K562 (cell line): Measurements from ENCODE around the gene ARID3A. TPM values are rescaled to one million over a fixed set of nuclear protein-coding genes. Genes with fewer than 3 reads are reported as not detected.
A peak's percentile ranks its signal among the peaks of the same experiment; 100 is the strongest.

ENCODE experiments used
- ATAC-seq: fragments of 200-7000 bp; cut with Tn5 transposase; 3 replicates; pipeline ENCODE4 v1.9.1; 2020; ENCODE audit warnings: moderate library complexity
- BruUV-seq: library from RNA; stranded (reverse); fragments of 400-500 nt; replicated peaks from 2 replicates; lab custom pipeline; 2021; lab: Mats Ljungman, UMichigan
- CTCF ChIA-PET: fragments of 300-600 bp; formaldehyde crosslinking; extraction: SDS; loops from one replicate; lab custom pipeline; 2021; ENCODE audit warnings: low intra/inter-chr PET ratio; lab: Yijun Ruan, JAX
- POLR2A ChIA-PET: fragments of 300-600, 350-650 bp; sonication (Branson Sonifier 250); formaldehyde crosslinking; extraction: SDS; loops from one replicate; lab custom pipeline; 2021; ENCODE audit warnings: antibody characterized with exemption, inconsistent platforms; lab: Yijun Ruan, JAX
- DNase-seq, 4 experiments: peaks; one replicate each; pipeline versions ENCODE4 v3.0.0 to v3.0.0-alpha.2; 2011 to 2018; ENCODE audit warnings: low spot score in 3 of 4, mixed read lengths in 3 of 4; ENCODE audit errors: extremely low read depth in 1 of 4
- FAIRE-seq: peaks from 2 replicates; lab custom pipeline; 2011; peaks lifted over from hg19 to GRCh38; lab: Jason Lieb, UNC
- H2AFZ ChIP-seq: 2 replicates; pipeline ENCODE4 v1.6.0; 2011; ENCODE audit warnings: low read depth, low read length, control low read depth, inconsistent platforms
- H3K27ac ChIP-seq: fragments of 200-600 bp; 3 replicates; pipeline ENCODE4 v1.8.0; 2011; ENCODE audit warnings: low read depth, mild to moderate bottlenecking, control low read depth, inconsistent platforms, low read length, moderate library complexity, mixed read lengths; ENCODE audit errors: extremely low read depth
- H3K27me3 ChIP-seq, 2 experiments: fragments of 300-600 bp in 1 of 2; 2 replicates in 1 of 2; 3 replicates in 1 of 2; pipeline versions ENCODE4 v1.6.0 to v1.8.0; 2011; ENCODE audit warnings: inconsistent platforms in 2 of 2, low read length in 2 of 2, mild to moderate bottlenecking in 1 of 2, mixed read lengths in 1 of 2, moderate library complexity in 1 of 2; ENCODE audit not compliant: control insufficient read depth in 2 of 2, insufficient read depth in 2 of 2
- H3K36me3 ChIP-seq: fragments of 300-600 bp; 3 replicates; pipeline ENCODE4 v1.8.0; 2011; ENCODE audit warnings: mild to moderate bottlenecking, low read length, inconsistent platforms; ENCODE audit not compliant: control insufficient read depth, insufficient read depth
- H3K4me1 ChIP-seq, 2 experiments: fragments of 200-600 bp in 1 of 2; replicated peaks in 1 of 2; 2 replicates in 1 of 2; 3 replicates in 1 of 2; pipeline versions ENCODE4 v1.5.1 to v1.8.0; 2011; ENCODE audit warnings: inconsistent platforms in 2 of 2, low read length in 2 of 2, mild to moderate bottlenecking in 1 of 2, mixed read lengths in 1 of 2, moderate library complexity in 1 of 2; ENCODE audit not compliant: control insufficient read depth in 2 of 2, insufficient read depth in 2 of 2
- H3K4me2 ChIP-seq: 2 replicates; pipeline ENCODE4 v1.6.1; 2011; ENCODE audit warnings: low read length, control low read depth, inconsistent platforms, mixed read lengths; ENCODE audit not compliant: insufficient read depth
- H3K4me3 ChIP-seq: fragments of 200-600 bp; sonication (generic), shearing (Covaris generic); 2 replicates; pipeline ENCODE4 v1.5.1; 2016; ENCODE audit warnings: control low read depth, inconsistent platforms
- H3K79me2 ChIP-seq: fragments of 200-600 bp; 3 replicates; pipeline ENCODE4 v1.8.0; 2011; ENCODE audit warnings: low read length, inconsistent platforms; ENCODE audit not compliant: control insufficient read depth, insufficient read depth
- H3K9ac ChIP-seq, 2 experiments: 2 replicates each; pipeline versions ENCODE4 v1.6.0 to v1.6.1; 2011; ENCODE audit warnings: low read depth in 2 of 2, low read length in 2 of 2, control low read depth in 1 of 2, inconsistent platforms in 1 of 2, mild to moderate bottlenecking in 1 of 2, mixed read lengths in 1 of 2; ENCODE audit not compliant: insufficient read depth in 1 of 2
- H3K9me1 ChIP-seq: one replicate; pipeline ENCODE4 v1.6.0; 2011; ENCODE audit warnings: inconsistent platforms, mild to moderate bottlenecking, low read length, moderate library complexity; ENCODE audit not compliant: control insufficient read depth, insufficient read depth
- H3K9me3 ChIP-seq: replicated peaks from 2 replicates; pipeline ENCODE4 v1.5.1; 2011; ENCODE audit warnings: low read depth, low read length, inconsistent platforms; ENCODE audit not compliant: control insufficient read depth, insufficient read depth
- H4K20me1 ChIP-seq: replicated peaks from 2 replicates; pipeline ENCODE4 v1.6.1; 2011; ENCODE audit warnings: low read length, inconsistent platforms, mixed read lengths; ENCODE audit not compliant: control insufficient read depth, insufficient read depth
- CBX2 ChIP-seq: fragments of 200-600 bp; sonication (generic); IDR thresholded peaks from one replicate; pipeline ENCODE4 v1.6.1; 2012; ENCODE audit warnings: mild to moderate bottlenecking, low read length, inconsistent platforms; ENCODE audit not compliant: insufficient read depth, poor library complexity, severe bottlenecking
- CEBPZ ChIP-seq: fragments of 150-350 bp; IDR thresholded peaks from 2 replicates; pipeline ENCODE4 v1.6.1; 2014; ENCODE audit warnings: low read depth, mild to moderate bottlenecking, low read length, borderline replicate concordance
- CHD2 ChIP-seq: IDR thresholded peaks from 2 replicates; pipeline ENCODE4 v1.6.1; 2011; ENCODE audit warnings: low read depth, low read length
- EWSR1 ChIP-seq: fragments of 450-650 bp; IDR thresholded peaks from 2 replicates; pipeline ENCODE4 v1.6.1; 2018; ENCODE audit warnings: borderline replicate concordance, mild to moderate bottlenecking, low read depth, moderate library complexity; ENCODE audit not compliant: partially characterized antibody
- HMG20B ChIP-seq: fragments of 250-450 bp; sonication (Bioruptor Pico); IDR thresholded peaks from 2 replicates; pipeline ENCODE4 v1.5.0; 2021; ENCODE audit warnings: mild to moderate bottlenecking
- HMGN3 ChIP-seq: IDR thresholded peaks from 2 replicates; pipeline ENCODE4 v1.6.1; 2011; ENCODE audit warnings: borderline replicate concordance, low read depth, mild to moderate bottlenecking, mixed read lengths, low read length; ENCODE audit not compliant: insufficient read length; ENCODE audit errors: extremely low read depth
- PHF20 ChIP-seq: fragments of 450-650 bp; IDR thresholded peaks from 2 replicates; pipeline ENCODE4 v1.6.1; 2018; ENCODE audit not compliant: partially characterized antibody
- POLR2G ChIP-seq: fragments of 200-400 bp; formaldehyde crosslinking; IDR thresholded peaks from 2 replicates; pipeline ENCODE4 v1.6.1; 2017; ENCODE audit warnings: low read depth, mild to moderate bottlenecking, antibody characterized with exemption, low read length, moderate library complexity
- PPARD ChIP-seq: fragments of 250-450 bp; sonication (Bioruptor Pico); IDR thresholded peaks from 2 replicates; pipeline ENCODE4 v1.8.0; 2022; ENCODE audit warnings: inconsistent platforms, mild to moderate bottlenecking, moderate library complexity
- SIN3B ChIP-seq: fragments of 450-650 bp; IDR thresholded peaks from 2 replicates; pipeline ENCODE4 v1.6.1; 2017; ENCODE audit warnings: low read depth, mild to moderate bottlenecking, moderate library complexity
- SMAD4 ChIP-seq: fragments of 250-450 bp; sonication (Bioruptor Pico); conservative IDR thresholded peaks from 2 replicates; pipeline ENCODE4 v1.8.0; 2021; ENCODE audit warnings: inconsistent platforms, mild to moderate bottlenecking, moderate library complexity
- TAF7 ChIP-seq: fragments of 450-650 bp; IDR thresholded peaks from 2 replicates; pipeline ENCODE4 v1.6.1; 2016; ENCODE audit warnings: missing genetic modification characterization, missing compliant biosample characterization
- TCF7L2 ChIP-seq: fragments of 150-350 bp; IDR thresholded peaks from 2 replicates; pipeline ENCODE4 v1.6.1; 2016; ENCODE audit warnings: low read depth, mild to moderate bottlenecking, low read length, moderate library complexity
- U2AF2 ChIP-seq: fragments of 200-400 bp; formaldehyde crosslinking; optimal IDR thresholded peaks from 2 replicates; pipeline ENCODE3; 2017; ENCODE audit warnings: low read depth, mild to moderate bottlenecking, low read length
- ZBTB33 ChIP-seq: sonication (generic); formaldehyde crosslinking; IDR thresholded peaks from 2 replicates; pipeline ENCODE4 v1.8.1; 2023; ENCODE audit warnings: mild to moderate bottlenecking, missing genetic modification reagents
- ZC3H8 ChIP-seq: fragments of 450-650 bp; IDR thresholded peaks from 2 replicates; pipeline ENCODE4 v1.6.1; 2017
- ZNF668 ChIP-seq: fragments of 250-450 bp; sonication (Bioruptor Pico); IDR thresholded peaks from 2 replicates; pipeline ENCODE4 v1.8.0; 2022; ENCODE audit warnings: mild to moderate bottlenecking, inconsistent platforms
- WGBS: fragments of 100-300 bp; shearing (Covaris generic); methylation state at CpG from one replicate; pipeline ENCODE4 v1.1.6; 2016; ENCODE audit warnings: low coverage, mixed read lengths; ENCODE audit not compliant: insufficient coverage; ENCODE audit errors: missing lambda C conversion rate; 5-methylcytosine and 5-hydroxymethylcytosine counted together
- in situ Hi-C: fragments of 300-500 bp; cut with MboI; formaldehyde crosslinking; loops from 4 replicates; pipeline ENCODE4 v1.15.0; 2018; ENCODE audit warnings: inconsistent platforms, mixed read lengths
- intact Hi-C: fragments of 100-400 bp; cut with micrococcal nuclease; formaldehyde crosslinking; loops from 2 replicates; pipeline ENCODE4 v1.14.2; 2022
- polyA plus RNA-seq, 8 experiments: library from polyadenylated mRNA; depleted of rRNA in 4 of 8; stranded (reverse) in 5 of 8; unstranded in 3 of 8; fragments of >200 nt; fragmentation: Nextera tagmentation in 2 of 8; fragmentation: Illumina TruSeq in 1 of 8; extraction: Ambion mirVana in 2 of 8; extraction: Trizol in 1 of 8; gene quantifications; 2 replicates each; pipeline versions ENCODE4 v1.2.1 to v1.2.3, GENCODE V29; 2011 to 2014; ENCODE audit warnings: inconsistent platforms in 1 of 8, missing spikeins in 1 of 8
- total RNA-seq, 7 experiments: library from RNA; depleted of rRNA in 6 of 7; stranded (reverse); fragments of >200 nt in 6 of 7; fragmentation: Illumina TruSeq in 2 of 7; extraction: Trizol in 2 of 7; gene quantifications; 2 replicates each; pipeline versions ENCODE4 v1.2.1 to v1.2.3, GENCODE V29; 2011 to 2021; ENCODE audit warnings: low replicate concordance in 1 of 7

Gene ARID3A
- total and polyA plus RNA-seq, 9 of the 15 experiments (the other 6 are each of a cell fraction or from before 2014, with no cell fraction given) = 1.4 to 118 (median 31.2) TPM

- Histone ChIP-seq H3K9ac (no peak overlapping the region), H3K4me1 (peaks cover 0 to 78% of the 10 kb centered on the region in 2 experiments; a peak in 2 of 5 replicates), H3K4me2 (no peak overlapping the region), H3K9me3 (no peaks in the 10 kb centered on the region), H3K27me3 (no peaks in the 10 kb centered on the region), H3K36me3 (peaks cover 52% of the 10 kb centered on the region; the same call in 2 of the 3 replicates), H2AFZ (no peak overlapping the region), H3K4me3 (no peak overlapping the region), H4K20me1 (no peaks in the 10 kb centered on the region), H3K79me2 (peaks cover 12% of the 10 kb centered on the region; the same call in 2 of the 3 replicates), H3K27ac (no peak overlapping the region), H3K9me1 (no peaks in the 10 kb centered on the region)
- WGBS = 94% methylated on average over 23 of the region's 92 CpGs
- no peak for FAIRE-seq
- peak; percentile 10 for ATAC-seq
- in situ Hi-C loops = no loop called here
- DNase-seq = no peak
- BruUV-seq = no TSS peak
- intact Hi-C loops = no loop called here
- ChIA-PET POLR2A (interaction anchor here (1.7 kb wide), 1 partner anchor 10 kb away, joined by 7 read pairs; no protein-coding TSS in a partner anchor), CTCF (no interaction called here)
- no peak for TF ChIP-seq ZNF668 (CRISPR knock-in tag)
- peak; percentile 9 for TF ChIP-seq HMGN3
- TF ChIP-seq HMG20B (CRISPR knock-in tag) = no peak
- TF ChIP-seq POLR2G = no peak; the same call in 1 of the 2 replicates
- TF ChIP-seq CHD2 = no peak
- no peak for TF ChIP-seq TCF7L2
- TF ChIP-seq CBX2 = no peak
- TF ChIP-seq PPARD (CRISPR knock-in tag) = no peak
- TF ChIP-seq SMAD4 (CRISPR knock-in tag) = no peak
- no peak for TF ChIP-seq ZC3H8
- no peak for TF ChIP-seq U2AF2
- TF ChIP-seq PHF20 = no peak
- TF ChIP-seq EWSR1 = no peak
- TF ChIP-seq SIN3B = no peak
- no peak for TF ChIP-seq TAF7 (tag)
- TF ChIP-seq CEBPZ = no peak
- TF ChIP-seq ZBTB33 (CRISPR knock-in tag) = peak; percentile 89
These were observed 83.5 kb downstream of the ARID3A start for GRCh38 chr19:1009041-1009980.
